Frontal cortex (tissue), 4 donors: Measurements from ENCODE around the gene FEV. TPM values are rescaled to one million over a fixed set of nuclear protein-coding genes. Genes with fewer than 3 reads are reported as not detected.
A peak's percentile ranks its signal among the peaks of the same experiment; 100 is the strongest.
"Not testable (repeated sequence)": the region's sequence is repeated elsewhere in the genome, so short reads cannot be mapped to it uniquely, and the experiment has no call there.

Experiments
- DNase-seq, 2 donors: peaks; one replicate each; pipeline ENCODE4 v3.0.0; 2012; ENCODE audit warnings: low spot score in 2 of 2
- FAIRE-seq: peaks from 2 replicates; lab custom pipeline; 2012; peaks lifted over from hg19 to GRCh38; lab: Jason Lieb, UNC
- small RNA-seq: library from RNA; depleted of rRNA; stranded (forward); fragments of <200 nt; gene quantifications from one replicate; pipeline ENCODE3, GENCODE V24; 2014
- total RNA-seq: library from RNA; depleted of rRNA; stranded (reverse); fragments of >200 nt; gene quantifications from one replicate; pipeline ENCODE4 v1.2.3, GENCODE V29; 2014
- donor health status: control.
- donor health status: control.
- donor health status: control.

FEV gene
- total RNA-seq, 1 donor from 2014 or later, result not detected

DNA sequence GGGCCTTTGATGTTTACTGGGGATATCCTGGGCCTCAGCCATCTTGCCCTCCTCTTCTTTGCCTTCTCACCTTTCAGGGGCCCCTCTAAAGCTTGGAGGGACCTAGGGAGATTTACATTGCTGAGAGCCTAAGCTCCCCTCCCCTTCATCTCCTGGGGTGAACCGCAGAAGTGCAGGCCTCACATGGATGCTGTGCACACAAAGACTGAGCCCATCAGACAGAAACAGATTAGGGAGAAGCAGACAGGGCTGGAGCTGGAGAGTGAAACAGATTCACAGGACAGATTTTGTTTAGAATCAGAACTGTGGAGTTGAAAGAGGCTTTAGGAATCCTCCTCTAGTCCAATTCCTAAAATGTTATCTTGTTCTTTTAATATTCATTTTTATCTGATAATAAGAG is 28.9 kb downstream of the FEV start:
- FAIRE-seq, result no peak

DNA sequence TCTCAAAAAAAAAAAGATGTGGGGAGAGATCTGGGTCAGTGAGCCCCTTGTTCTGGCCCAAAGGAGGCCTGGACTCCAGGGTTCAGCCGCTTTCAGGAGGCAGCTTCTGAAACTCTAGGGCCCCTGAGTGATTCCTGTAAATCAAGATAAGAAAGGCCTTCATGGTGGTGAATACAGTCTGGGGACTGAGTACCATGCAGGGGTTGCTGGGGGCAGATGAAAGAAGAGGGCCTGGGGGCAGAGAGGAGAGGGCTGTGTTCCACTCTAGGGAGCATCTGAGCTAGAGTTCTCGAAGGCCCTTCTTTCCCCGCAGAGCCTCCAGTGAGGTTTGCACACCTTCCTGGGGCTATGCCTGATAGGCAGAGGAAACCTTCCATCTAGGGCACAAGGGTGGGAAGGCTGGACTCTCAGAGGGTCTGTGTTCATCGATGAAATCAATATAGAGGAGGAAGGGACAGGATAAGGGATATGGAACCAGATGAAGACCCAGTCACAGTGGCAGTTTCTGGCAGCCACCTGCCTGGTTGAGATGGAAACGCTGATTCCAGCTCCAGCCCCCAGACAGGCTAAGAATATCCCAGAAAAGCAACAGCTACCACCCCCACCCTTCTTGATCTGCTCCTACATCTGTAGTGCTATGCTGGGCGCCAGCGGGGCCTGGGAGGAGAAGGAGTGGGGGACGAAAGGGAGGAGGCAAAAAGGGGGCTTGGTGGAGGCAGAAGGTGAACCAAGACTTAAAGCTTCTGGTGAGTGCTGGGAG is 30.3 kb downstream of the FEV start:
- no peak for FAIRE-seq
- DNase-seq, result no peak

More for the DNA sequence above, 28.9 kb downstream of the FEV start:
- DNase-seq, result no peak

DNA sequence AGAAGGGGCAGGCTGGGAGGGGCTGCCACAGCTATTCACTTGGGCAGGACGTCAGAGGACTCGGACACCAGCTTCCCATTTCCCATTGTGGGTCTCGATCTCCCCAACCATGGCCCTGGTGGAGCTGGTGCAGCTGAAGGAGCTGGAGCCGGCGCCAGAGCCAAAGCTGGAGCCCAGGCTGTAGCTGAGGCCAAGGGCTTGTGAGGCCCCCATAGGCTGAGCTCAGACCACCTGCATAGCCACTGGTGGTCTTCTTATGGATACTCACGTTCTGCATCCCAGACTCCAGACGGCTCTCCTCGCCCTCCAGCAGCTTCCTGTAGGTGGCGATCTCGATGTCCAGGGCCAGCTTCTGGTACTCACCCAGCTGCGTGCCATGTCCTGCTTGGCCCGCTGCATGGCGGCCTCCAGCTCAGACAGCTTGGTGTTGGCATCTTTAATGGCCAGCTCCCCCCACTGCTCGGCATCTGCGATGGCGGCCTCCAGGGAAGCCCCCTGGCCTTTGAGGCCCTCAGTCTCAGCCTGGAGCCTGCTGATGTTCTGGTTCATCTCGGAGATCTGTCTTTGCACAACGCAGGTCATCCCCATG is 31.5 kb downstream of the FEV start:
- FAIRE-seq, result no peak

DNA sequence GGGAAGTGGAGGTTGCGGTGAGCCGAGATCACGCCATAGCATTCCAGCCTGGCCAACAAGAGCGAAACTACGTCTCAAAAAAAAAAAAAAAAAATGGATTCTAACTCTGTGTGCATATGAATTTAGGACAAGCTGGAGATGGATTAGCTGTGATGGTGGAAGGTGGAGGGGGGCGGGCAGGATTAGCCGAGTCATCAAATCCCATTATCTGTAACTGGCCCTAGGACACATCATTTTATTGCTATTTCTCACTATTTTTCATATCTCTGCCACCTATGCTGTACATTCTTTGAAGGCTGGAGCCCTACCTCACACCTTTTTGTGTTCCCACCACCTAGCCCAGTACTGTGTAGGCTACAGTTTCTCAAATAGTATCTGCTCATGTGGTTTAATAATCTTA is 32.8 kb downstream of the FEV start:
- no peak for DNase-seq
- no peak for FAIRE-seq

More for the DNA sequence above, 31.5 kb downstream of the FEV start:
- no peak for DNase-seq

DNA sequence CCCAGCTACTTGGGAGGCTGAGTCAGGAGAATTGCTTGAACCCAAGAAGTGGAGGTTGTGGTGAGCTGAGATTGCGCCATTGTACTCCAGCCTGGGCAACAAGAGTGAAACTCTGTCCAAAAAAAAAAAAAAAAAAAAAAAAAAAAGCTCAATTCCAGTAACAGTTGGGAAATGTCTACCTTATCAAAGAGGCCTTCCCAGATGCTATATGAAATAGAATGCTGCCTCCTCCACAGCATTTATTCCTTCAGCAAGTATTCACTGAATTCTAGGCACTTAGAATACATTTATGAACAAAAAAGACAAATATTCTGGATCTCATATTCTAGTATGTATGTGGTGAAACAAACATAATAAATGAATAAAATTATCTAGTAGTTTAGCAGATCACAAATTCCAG is 38.4 kb downstream of the FEV start:
- no peak for DNase-seq
- no peak for FAIRE-seq

DNA sequence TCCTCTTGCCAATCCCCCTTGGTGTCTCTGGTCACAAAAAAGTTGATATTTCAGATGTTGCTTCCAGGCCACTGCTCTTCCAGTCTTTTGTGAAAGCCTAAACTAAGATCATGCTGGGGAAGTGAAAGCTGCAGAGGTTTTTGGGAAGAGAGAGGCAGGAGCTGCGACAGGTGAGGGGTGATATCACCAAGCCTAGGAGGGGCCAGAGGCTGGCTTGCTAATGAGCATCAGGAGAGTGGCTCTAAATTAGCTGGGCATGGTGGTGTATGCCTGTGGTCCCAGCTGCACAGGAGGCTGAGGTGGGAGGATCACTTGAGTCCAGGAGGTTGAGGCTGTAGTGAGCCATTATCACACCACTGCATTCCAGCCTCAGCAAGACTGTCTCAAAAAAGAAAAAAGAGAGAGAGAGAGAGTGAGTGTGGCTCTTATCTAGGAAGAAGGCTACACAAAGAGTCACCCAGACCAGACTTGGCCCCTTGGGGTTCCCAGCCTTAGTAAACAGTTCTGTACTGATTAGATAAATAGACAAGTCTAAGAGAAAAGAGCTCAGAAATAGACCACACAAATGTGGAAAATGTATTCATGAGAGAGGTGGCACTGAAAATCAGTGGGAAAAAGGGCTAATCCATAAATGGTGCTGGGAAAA is 40.1 kb downstream of the FEV start:
- no peak for FAIRE-seq
- no peak for DNase-seq

DNA sequence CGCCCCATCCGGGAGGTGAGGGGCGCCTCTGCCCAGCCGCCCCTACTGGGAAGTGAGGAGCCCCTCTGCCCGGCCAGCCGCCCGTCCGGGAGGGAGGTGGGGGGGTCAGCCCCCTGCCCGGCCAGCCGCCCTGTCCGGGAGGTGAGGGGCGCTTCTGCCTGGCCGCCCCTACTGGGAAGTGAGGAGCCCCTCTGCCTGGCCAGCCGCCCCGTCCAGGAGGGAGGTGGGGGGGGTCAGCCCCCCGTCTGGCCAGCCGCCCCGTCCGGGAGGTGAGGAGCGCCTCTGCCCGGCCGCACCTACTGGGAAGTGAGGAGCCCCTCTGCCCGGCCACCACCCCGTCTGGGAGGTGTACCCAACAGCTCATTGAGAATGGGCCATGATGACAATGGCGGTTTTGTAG is 53.2 kb downstream of the FEV start:
- FAIRE-seq, DNase-seq: not testable (repeated sequence)

Small RNAs within 50 kb of the gene (small RNA-seq; reads per million reads assigned to genes)
- gene MIR375, result 3.9 reads per million, percentile 90 among the genes with 10 or more reads in this experiment

Other genes with a start within 250 kb of the FEV start
- 2.9 TPM for gene CYP27A1, start 203.0 kb downstream of the FEV start, total RNA-seq
- gene PRKAG3, start 153.4 kb downstream of the FEV start, total RNA-seq, result not detected
- not detected for gene WNT6, start 125.4 kb downstream of the FEV start, total RNA-seq
- gene WNT10A, start 104.3 kb downstream of the FEV start, total RNA-seq, result not detected
- 5.3 TPM for gene CDK5R2, start 25.5 kb downstream of the FEV start, total RNA-seq
- not detected for gene CRYBA2, start 8.2 kb upstream of the FEV start, total RNA-seq
- 0.82 TPM for gene CFAP65, start 56.3 kb upstream of the FEV start, total RNA-seq
- gene IHH, start 75.7 kb upstream of the FEV start, total RNA-seq, result 0.41 TPM
- gene NHEJ1, start 175.6 kb upstream of the FEV start, total RNA-seq, result 8.6 TPM
- under 0.01 TPM for gene SLC23A3, start 184.8 kb upstream of the FEV start, total RNA-seq
- gene CNPPD1, start 191.7 kb upstream of the FEV start, total RNA-seq, result 32.2 TPM
- 73.4 TPM for gene RETREG2, start 193.1 kb upstream of the FEV start, total RNA-seq
- 10.2 TPM for gene ZFAND2B, start 221.6 kb upstream of the FEV start, total RNA-seq
- gene ABCB6, start 233.8 kb upstream of the FEV start, total RNA-seq, result 28.1 TPM
- gene ATG9A, start 244.5 kb upstream of the FEV start, total RNA-seq, result 19.6 TPM
- 34.2 TPM for gene ANKZF1, start 244.6 kb upstream of the FEV start, total RNA-seq